PC-3 (cell line): ENCODE data around the gene SENP1. TPM values are rescaled to one million over a fixed set of nuclear protein-coding genes. Genes with fewer than 3 reads are reported as not detected.

Experiments used
- ATAC-seq: fragments of 200-7000 bp; cut with Tn5 transposase; 2 replicates; pipeline ENCODE4 v1.9.1; 2020; ENCODE audit warnings: mild to moderate bottlenecking, moderate library complexity
- BruUV-seq: library from RNA; stranded (reverse); fragments of 400-500 nt; replicated peaks from 2 replicates; lab custom pipeline; 2021; lab: Mats Ljungman, UMichigan
- CTCF ChIA-PET: fragments of 300-600 bp; sonication (Branson Sonifier 250); formaldehyde crosslinking; loops from one replicate; lab custom pipeline; 2022; ENCODE audit warnings: antibody characterized with exemption; lab: Charles Lee
- POLR2A ChIA-PET: fragments of 300-600 bp; sonication (Branson Sonifier 250); formaldehyde crosslinking; loops from one replicate; lab custom pipeline; 2022; ENCODE audit warnings: antibody characterized with exemption; ENCODE audit not compliant: unreplicated experiment; lab: Charles Lee
- DNase-seq: peaks from one replicate; pipeline ENCODE4 v3.0.0-alpha.2; 2015
- H2AFZ ChIP-seq: fragments of 300-600 bp; sonication (generic); 2 replicates; pipeline ENCODE4 v1.6.0; 2016; ENCODE audit warnings: antibody characterized with exemption, low read length
- H3F3A ChIP-seq: fragments of 300-600 bp; sonication (generic); one replicate; pipeline ENCODE4 v1.6.0; 2017; ENCODE audit warnings: antibody characterized with exemption, low read length, control low read depth, mild to moderate bottlenecking; ENCODE audit not compliant: unreplicated experiment
- H3K27ac ChIP-seq: fragments of 300-600 bp; sonication (generic); 2 replicates; pipeline ENCODE4 v1.5.1; 2016; ENCODE audit warnings: mild to moderate bottlenecking, low read length
- H3K27me3 ChIP-seq: fragments of 300-600 bp; sonication (generic); 2 replicates; pipeline ENCODE4 v1.6.1; 2016; ENCODE audit warnings: low read length, mixed read lengths
- H3K36me3 ChIP-seq: fragments of 300-600 bp; sonication (generic); 2 replicates; pipeline ENCODE4 v1.6.1; 2016; ENCODE audit warnings: low read depth, mixed run types, low read length, mixed read lengths
- H3K4me1 ChIP-seq: fragments of 300-600 bp; sonication (generic); 2 replicates; pipeline ENCODE4 v1.5.1; 2016; ENCODE audit warnings: low read length; ENCODE audit not compliant: insufficient read depth
- H3K4me2 ChIP-seq: fragments of 300-600 bp; sonication (generic); 2 replicates; pipeline ENCODE4 v1.6.0; 2016; ENCODE audit warnings: low read length
- H3K4me3 ChIP-seq: fragments of 300-600 bp; sonication (generic); 2 replicates; pipeline ENCODE4 v1.5.1; 2016; ENCODE audit warnings: mild to moderate bottlenecking, low read length, mixed read lengths
- H3K79me2 ChIP-seq: fragments of 300-600 bp; sonication (generic); 2 replicates; pipeline ENCODE4 v1.6.1; 2017; ENCODE audit warnings: low read length, mixed read lengths
- H3K9ac ChIP-seq: fragments of 300-600 bp; sonication (generic); 2 replicates; pipeline ENCODE4 v1.6.0; 2016; ENCODE audit warnings: mild to moderate bottlenecking, low read length
- H3K9me2 ChIP-seq: fragments of 300-600 bp; sonication (generic); replicated peaks from 2 replicates; pipeline ENCODE4 v1.6.1; 2016; ENCODE audit warnings: mixed run types, low read length, mixed read lengths
- H3K9me3 ChIP-seq: fragments of 300-600 bp; sonication (generic); 2 replicates; pipeline ENCODE4 v1.6.1; 2016; ENCODE audit warnings: low read length, mixed read lengths
- H4K20me1 ChIP-seq: fragments of 300-600 bp; sonication (generic); 2 replicates; pipeline ENCODE4 v1.6.1; 2016; ENCODE audit warnings: low read length, mixed read lengths
- EZH2 ChIP-seq: fragments of 300-600 bp; sonication (generic); IDR thresholded peaks from one replicate; pipeline ENCODE4 v1.6.1; 2017; ENCODE audit warnings: antibody characterized with exemption, mild to moderate bottlenecking, low read length; ENCODE audit not compliant: unreplicated experiment
- EZH2phosphoT487 ChIP-seq: fragments of 300-600 bp; sonication (generic); IDR thresholded peaks from 2 replicates; pipeline ENCODE4 v1.6.1; 2018; ENCODE audit warnings: mild to moderate bottlenecking, antibody characterized with exemption, low read length, borderline replicate concordance
- intact Hi-C: fragments of 100-400 bp; cut with micrococcal nuclease; formaldehyde crosslinking; loops from 2 replicates; pipeline ENCODE4 v1.9.0; 2023
- total RNA-seq: library from RNA; depleted of rRNA; stranded (reverse); fragments of >200 nt; gene quantifications from 2 replicates; pipeline ENCODE4 v1.2.3, GENCODE V29; 2014
- TF ChIP-seq, protein P1 (sequence below): fragments of 300-600 bp; sonication (generic); conservative IDR thresholded peaks from 2 replicates; pipeline ENCODE4 v1.5.1; 2017; ENCODE audit warnings: antibody characterized with exemption, low read depth, mild to moderate bottlenecking, low read length

SENP1 gene
- total RNA-seq, 1 experiment from 2014 or later = 20.9 TPM

DNA sequence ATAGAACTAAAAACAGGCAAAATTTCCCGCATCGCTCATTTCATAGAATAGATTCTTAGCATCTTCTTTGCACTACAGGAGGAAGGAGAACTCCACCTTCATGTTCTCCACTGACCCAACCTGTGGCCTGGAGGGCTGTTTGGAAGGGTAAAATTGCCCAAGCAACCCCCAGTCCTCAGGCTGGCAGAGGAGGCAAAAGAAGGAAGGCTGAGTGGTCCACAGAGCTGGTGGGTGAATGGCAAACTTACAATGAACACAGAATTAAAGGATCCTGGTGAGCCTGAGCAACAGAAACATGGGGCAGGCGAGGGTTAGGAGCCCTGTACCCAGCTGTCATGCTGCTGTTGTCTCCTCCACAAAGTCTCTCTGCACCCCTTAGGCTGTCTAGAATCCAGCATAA, 25.1 kb downstream of the SENP1 start:
- CTCF ChIA-PET = no interaction called here
- no peaks in the 10 kb centered on the region for H3K9me2 ChIP-seq
- no peaks in the 10 kb centered on the region for H4K20me1 ChIP-seq
- intact Hi-C loops = no loop called here
- H3K4me1 ChIP-seq = no peaks in the 10 kb centered on the region
- no peak for ATAC-seq
- H3K9me3 ChIP-seq = no peaks in the 10 kb centered on the region
- peaks cover 20% of the 10 kb centered on the region for H3K36me3 ChIP-seq
- TF ChIP-seq EZH2 (no peak), EZH2phosphoT487 (no peak)
- TF ChIP-seq, protein P1, sequence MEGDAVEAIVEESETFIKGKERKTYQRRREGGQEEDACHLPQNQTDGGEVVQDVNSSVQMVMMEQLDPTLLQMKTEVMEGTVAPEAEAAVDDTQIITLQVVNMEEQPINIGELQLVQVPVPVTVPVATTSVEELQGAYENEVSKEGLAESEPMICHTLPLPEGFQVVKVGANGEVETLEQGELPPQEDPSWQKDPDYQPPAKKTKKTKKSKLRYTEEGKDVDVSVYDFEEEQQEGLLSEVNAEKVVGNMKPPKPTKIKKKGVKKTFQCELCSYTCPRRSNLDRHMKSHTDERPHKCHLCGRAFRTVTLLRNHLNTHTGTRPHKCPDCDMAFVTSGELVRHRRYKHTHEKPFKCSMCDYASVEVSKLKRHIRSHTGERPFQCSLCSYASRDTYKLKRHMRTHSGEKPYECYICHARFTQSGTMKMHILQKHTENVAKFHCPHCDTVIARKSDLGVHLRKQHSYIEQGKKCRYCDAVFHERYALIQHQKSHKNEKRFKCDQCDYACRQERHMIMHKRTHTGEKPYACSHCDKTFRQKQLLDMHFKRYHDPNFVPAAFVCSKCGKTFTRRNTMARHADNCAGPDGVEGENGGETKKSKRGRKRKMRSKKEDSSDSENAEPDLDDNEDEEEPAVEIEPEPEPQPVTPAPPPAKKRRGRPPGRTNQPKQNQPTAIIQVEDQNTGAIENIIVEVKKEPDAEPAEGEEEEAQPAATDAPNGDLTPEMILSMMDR = no peak
- POLR2A ChIA-PET = no interaction called here
- H3K4me2 ChIP-seq = no peak overlapping the region
- H3K79me2 ChIP-seq = no peaks in the 10 kb centered on the region
- no peak overlapping the region for H3K27ac ChIP-seq
- BruUV-seq = no TSS peak
- DNase-seq = no peak
- H3K27me3 ChIP-seq = no peaks in the 10 kb centered on the region
- no peaks in the 10 kb centered on the region for H3F3A ChIP-seq
- no peak overlapping the region for H2AFZ ChIP-seq
- H3K4me3 ChIP-seq = no peak overlapping the region
- no peak overlapping the region for H3K9ac ChIP-seq

DNA sequence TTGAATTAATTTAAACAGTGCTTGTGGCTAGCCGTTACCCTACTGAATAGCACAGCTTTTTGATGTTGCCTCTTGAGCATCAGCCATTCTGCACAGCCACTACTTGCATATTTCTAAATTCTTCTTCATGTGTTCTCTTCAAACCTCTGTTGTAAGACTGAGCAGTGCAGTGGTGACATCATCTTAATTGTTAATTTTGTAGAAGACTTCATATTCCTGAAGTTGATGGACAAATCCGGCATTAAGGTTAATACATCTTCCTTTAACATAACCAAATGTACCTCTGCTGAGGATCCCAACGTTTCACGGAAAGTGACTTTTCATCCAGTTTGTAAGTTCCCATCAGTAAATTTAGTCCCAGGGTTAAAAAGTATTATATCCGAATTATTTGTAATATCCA, 25.6 kb downstream of the SENP1 start:
- no TSS peak for BruUV-seq
- TF ChIP-seq EZH2phosphoT487 (no peak), EZH2 (no peak)
- TF ChIP-seq, protein P1 = no peak
- Histone ChIP-seq H3K27me3 (no peaks in the 10 kb centered on the region), H3K79me2 (no peaks in the 10 kb centered on the region), H4K20me1 (no peaks in the 10 kb centered on the region), H3K9me3 (no peaks in the 10 kb centered on the region), H3K4me3 (no peak overlapping the region), H3K27ac (no peak overlapping the region), H3F3A (no peaks in the 10 kb centered on the region), H3K9me2 (no peaks in the 10 kb centered on the region), H3K36me3 (peaks cover 23% of the 10 kb centered on the region), H2AFZ (no peak overlapping the region), H3K4me2 (no peak overlapping the region), H3K9ac (no peak overlapping the region), H3K4me1 (no peaks in the 10 kb centered on the region)
- intact Hi-C loops = no loop called here
- POLR2A ChIA-PET = no interaction called here
- CTCF ChIA-PET = no interaction called here
- DNase-seq (no peak), ATAC-seq (no peak)

GRCh38 chr12:48078901-48079300, 27.0 kb downstream of the SENP1 start:
- Histone ChIP-seq H3K79me2 (no peaks in the 10 kb centered on the region), H4K20me1 (no peaks in the 10 kb centered on the region), H2AFZ (no peak overlapping the region), H3K36me3 (peaks cover 28% of the 10 kb centered on the region), H3K27ac (no peak overlapping the region), H3K9me2 (no peaks in the 10 kb centered on the region), H3F3A (no peaks in the 10 kb centered on the region), H3K4me2 (no peak overlapping the region), H3K4me3 (no peak overlapping the region), H3K27me3 (no peaks in the 10 kb centered on the region), H3K9ac (no peak overlapping the region), H3K4me1 (no peaks in the 10 kb centered on the region), H3K9me3 (no peaks in the 10 kb centered on the region)
- CTCF ChIA-PET = interaction anchor here (0.6 kb wide), 1 partner anchor 21 kb away, joined by 3 read pairs; no protein-coding TSS in a partner anchor
- intact Hi-C loops = no loop called here
- ATAC-seq (no peak), DNase-seq (no peak)
- no TSS peak for BruUV-seq
- POLR2A ChIA-PET = no interaction called here
- TF ChIP-seq, protein P1 = no peak
- TF ChIP-seq EZH2phosphoT487 (no peak), EZH2 (no peak)
